KMS-11 (cell line): ENCODE measurements around the gene ASCL2.

Experiments
- H2AFZ ChIP-seq: fragments of 200-600 bp; sonication (generic); 2 replicates; pipeline ENCODE4 v1.6.1; 2016; ENCODE audit warnings: antibody characterized with exemption, mixed run types, low read depth
- H3K27ac ChIP-seq: fragments of 200-600 bp; sonication (generic); 2 replicates; pipeline ENCODE4 v1.6.1; 2016; ENCODE audit warnings: mild to moderate bottlenecking, mixed run types
- H3K27me3 ChIP-seq: fragments of 200-600 bp; sonication (generic); 2 replicates; pipeline ENCODE4 v1.6.1; 2017; ENCODE audit warnings: mild to moderate bottlenecking, low read depth, mixed run types, moderate library complexity; ENCODE audit not compliant: insufficient read depth
- H3K36me3 ChIP-seq: fragments of 200-600 bp; sonication (generic); 2 replicates; pipeline ENCODE4 v1.6.1; 2017; ENCODE audit warnings: mild to moderate bottlenecking, mixed run types; ENCODE audit not compliant: insufficient read depth
- H3K4me1 ChIP-seq: fragments of 200-600 bp; sonication (generic); 2 replicates; pipeline ENCODE4 v1.6.1; 2016; ENCODE audit warnings: mild to moderate bottlenecking, low read depth, mixed run types; ENCODE audit not compliant: poor library complexity, severe bottlenecking
- H3K4me2 ChIP-seq: fragments of 200-600 bp; sonication (generic); 2 replicates; pipeline ENCODE4 v1.7.0; 2016; ENCODE audit warnings: mild to moderate bottlenecking, mixed run types
- H3K4me3 ChIP-seq: fragments of 200-600 bp; sonication (generic); IDR thresholded peaks from 2 replicates; pipeline ENCODE4 v1.6.1; 2017; ENCODE audit warnings: low read depth, low read length, mixed read lengths; ENCODE audit not compliant: insufficient read depth
- H3K79me2 ChIP-seq: fragments of 200-600 bp; sonication (generic); 2 replicates; pipeline ENCODE4 v1.6.1; 2016; ENCODE audit warnings: low read depth, mixed run types; ENCODE audit not compliant: insufficient read depth
- H3K9ac ChIP-seq: fragments of 200-600 bp; sonication (generic); 2 replicates; pipeline ENCODE4 v1.6.1; 2016; ENCODE audit warnings: mild to moderate bottlenecking, mixed run types
- H4K20me1 ChIP-seq: fragments of 200-600 bp; sonication (generic); 2 replicates; pipeline ENCODE4 v1.6.1; 2016; ENCODE audit warnings: mild to moderate bottlenecking, mixed run types; ENCODE audit not compliant: insufficient read depth
- TF ChIP-seq, protein P1 (sequence below): fragments of 200-600 bp; sonication (generic); conservative IDR thresholded peaks from 2 replicates; pipeline ENCODE4 v1.6.1; 2017; ENCODE audit warnings: low read depth, mild to moderate bottlenecking, antibody characterized with exemption, low read length, moderate library complexity, mixed read lengths

Gene ASCL2

DNA sequence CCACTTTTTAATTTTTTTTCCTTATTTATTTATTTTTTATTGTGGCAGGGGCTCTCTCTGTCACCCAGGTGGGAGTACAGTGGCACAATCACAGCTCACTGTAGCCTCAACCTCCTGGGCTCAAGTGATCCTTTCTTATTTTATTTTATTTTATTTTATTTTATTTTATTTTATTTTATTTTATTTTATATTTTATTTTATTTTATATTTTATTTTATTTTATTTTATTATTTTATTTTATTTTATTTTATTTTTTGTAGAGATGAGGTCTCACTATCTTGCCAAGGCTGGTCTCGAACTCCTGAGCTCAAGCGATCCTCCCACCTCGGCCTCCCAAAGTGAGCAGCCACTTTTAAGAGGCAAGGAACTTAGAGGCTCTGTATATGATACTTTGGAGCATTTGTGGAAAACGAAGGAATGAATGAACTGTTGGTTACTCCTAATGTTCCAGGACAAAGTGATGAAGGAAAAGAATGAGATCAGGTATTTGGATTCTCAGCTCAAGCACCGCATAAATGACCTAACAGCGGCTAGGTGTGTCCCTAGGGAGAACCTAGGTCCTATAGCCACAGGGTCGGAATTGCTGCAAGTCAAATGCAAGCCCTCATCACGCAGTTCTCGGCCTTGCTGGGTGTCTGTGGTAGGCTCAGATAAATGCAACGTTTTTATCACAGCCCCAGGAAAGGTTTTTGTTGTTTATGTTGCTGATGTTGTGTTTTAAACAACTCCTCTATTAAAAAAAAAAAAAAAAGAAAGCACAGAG is 36.5 kb downstream of the ASCL2 start:
- Histone ChIP-seq H3K27ac (no peak overlapping the region), H3K4me2 (no peak overlapping the region), H3K36me3 (no peaks in the 10 kb centered on the region), H2AFZ (no peak overlapping the region), H4K20me1 (no peaks in the 10 kb centered on the region), H3K79me2 (no peaks in the 10 kb centered on the region), H3K4me3 (no peak overlapping the region), H3K9ac (no peak overlapping the region), H3K4me1 (no peaks in the 10 kb centered on the region), H3K27me3 (peaks cover 61% of the 10 kb centered on the region; the same call in 1 of the 2 replicates)
- TF ChIP-seq, protein P1, sequence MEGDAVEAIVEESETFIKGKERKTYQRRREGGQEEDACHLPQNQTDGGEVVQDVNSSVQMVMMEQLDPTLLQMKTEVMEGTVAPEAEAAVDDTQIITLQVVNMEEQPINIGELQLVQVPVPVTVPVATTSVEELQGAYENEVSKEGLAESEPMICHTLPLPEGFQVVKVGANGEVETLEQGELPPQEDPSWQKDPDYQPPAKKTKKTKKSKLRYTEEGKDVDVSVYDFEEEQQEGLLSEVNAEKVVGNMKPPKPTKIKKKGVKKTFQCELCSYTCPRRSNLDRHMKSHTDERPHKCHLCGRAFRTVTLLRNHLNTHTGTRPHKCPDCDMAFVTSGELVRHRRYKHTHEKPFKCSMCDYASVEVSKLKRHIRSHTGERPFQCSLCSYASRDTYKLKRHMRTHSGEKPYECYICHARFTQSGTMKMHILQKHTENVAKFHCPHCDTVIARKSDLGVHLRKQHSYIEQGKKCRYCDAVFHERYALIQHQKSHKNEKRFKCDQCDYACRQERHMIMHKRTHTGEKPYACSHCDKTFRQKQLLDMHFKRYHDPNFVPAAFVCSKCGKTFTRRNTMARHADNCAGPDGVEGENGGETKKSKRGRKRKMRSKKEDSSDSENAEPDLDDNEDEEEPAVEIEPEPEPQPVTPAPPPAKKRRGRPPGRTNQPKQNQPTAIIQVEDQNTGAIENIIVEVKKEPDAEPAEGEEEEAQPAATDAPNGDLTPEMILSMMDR, result no peak

DNA sequence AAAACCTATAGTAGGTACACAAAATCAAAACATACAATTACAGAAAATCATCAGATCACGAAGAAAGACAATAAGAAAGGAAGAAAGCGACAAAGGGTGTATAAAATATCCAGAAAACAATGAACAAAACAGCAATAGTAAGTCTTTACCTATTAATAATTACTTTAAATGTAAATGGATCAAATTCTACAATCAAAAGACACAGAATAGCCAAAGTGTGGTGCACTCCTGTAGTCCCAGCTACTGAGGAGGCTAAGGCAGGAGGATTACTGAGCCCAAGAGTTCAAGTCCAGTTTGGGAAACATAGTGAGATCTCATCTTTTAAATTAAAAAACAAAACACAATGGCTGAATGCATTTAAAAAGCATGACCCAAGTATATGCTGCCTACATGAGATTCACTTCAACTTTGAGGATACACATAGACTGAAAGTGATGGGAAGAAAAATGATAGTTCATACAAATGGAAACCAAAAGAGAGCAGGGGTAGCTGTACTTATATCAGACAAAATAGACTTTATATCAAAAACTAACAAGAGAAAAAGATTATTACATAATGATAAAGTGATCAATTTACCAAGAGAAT is 40.6 kb downstream of the ASCL2 start:
- no peak overlapping the region for H3K27ac ChIP-seq
- H3K4me3 ChIP-seq, result no peak overlapping the region
- H3K4me1 ChIP-seq, result no peaks in the 10 kb centered on the region
- H3K4me2 ChIP-seq, result no peak overlapping the region
- TF ChIP-seq, protein P1, result no peak
- H3K27me3 ChIP-seq, result peaks cover 44% of the 10 kb centered on the region; the same call in 1 of the 2 replicates
- no peaks in the 10 kb centered on the region for H3K79me2 ChIP-seq
- H4K20me1 ChIP-seq, result no peaks in the 10 kb centered on the region
- H2AFZ ChIP-seq, result no peak overlapping the region
- no peak overlapping the region for H3K9ac ChIP-seq
- no peaks in the 10 kb centered on the region for H3K36me3 ChIP-seq

DNA sequence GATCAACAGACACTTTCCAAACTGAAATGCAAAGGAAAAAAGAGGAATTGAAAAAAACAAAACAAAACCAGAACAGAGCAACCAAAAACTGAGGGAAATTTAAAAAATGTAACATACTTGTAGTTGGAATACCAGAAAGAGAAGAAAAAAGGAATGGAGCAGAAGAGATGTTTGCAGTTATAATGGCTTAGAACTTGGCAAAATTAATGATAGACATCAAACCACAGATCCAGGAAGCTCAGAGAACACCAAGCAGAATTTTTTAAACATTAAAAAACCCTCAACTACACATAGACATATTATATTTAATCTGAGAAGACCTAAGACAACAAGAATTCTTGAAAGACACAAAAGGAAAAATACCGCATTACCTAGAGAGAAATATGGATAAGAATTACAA is 46.1 kb downstream of the ASCL2 start:
- no peak overlapping the region for H2AFZ ChIP-seq
- no peak overlapping the region for H3K4me3 ChIP-seq
- no peaks in the 10 kb centered on the region for H3K36me3 ChIP-seq
- H3K27ac ChIP-seq, result no peak overlapping the region
- no peaks in the 10 kb centered on the region for H3K4me1 ChIP-seq
- H3K79me2 ChIP-seq, result no peaks in the 10 kb centered on the region
- H4K20me1 ChIP-seq, result no peaks in the 10 kb centered on the region
- TF ChIP-seq, protein P1, result no peak
- peaks cover 23% of the 10 kb centered on the region; the same call in 1 of the 2 replicates for H3K27me3 ChIP-seq
- no peak overlapping the region for H3K9ac ChIP-seq
- H3K4me2 ChIP-seq, result no peak overlapping the region

DNA sequence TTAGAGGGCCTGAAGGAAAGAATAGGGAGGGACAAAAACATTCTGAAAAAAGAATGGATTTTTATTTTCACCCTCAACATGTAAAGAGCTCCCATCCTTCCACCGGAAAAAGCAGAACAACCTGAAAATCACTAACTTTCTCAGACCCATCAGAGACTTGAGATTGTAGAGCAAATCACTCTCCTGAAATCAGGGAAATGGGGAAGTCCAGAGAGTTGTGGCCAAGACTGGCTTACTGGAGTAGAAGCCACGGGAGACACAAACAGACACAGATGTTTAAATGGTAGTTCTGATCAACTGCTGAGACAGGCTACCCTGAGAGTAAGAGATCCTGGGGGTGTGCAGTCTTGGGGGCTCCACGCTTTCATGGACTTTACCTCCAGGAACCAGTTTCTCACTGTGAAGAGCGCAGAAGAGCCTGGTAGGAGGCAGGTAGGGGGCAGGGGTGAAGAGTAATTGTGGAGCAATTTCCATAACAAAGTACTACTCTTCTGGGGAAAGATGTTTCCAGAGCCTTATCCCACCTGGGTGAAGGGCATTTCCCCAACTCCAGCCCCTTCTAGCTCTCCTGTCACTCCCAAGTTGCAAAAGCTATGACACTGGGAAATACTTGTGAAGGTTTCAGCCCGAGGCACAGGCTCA is 47.1 kb downstream of the ASCL2 start:
- Histone ChIP-seq H3K79me2 (no peaks in the 10 kb centered on the region), H3K4me1 (no peaks in the 10 kb centered on the region), H2AFZ (no peak overlapping the region), H3K36me3 (no peaks in the 10 kb centered on the region), H3K27ac (no peak overlapping the region), H3K4me2 (no peak overlapping the region), H3K4me3 (no peak overlapping the region), H3K27me3 (peaks cover 25% of the 10 kb centered on the region; the same call in 1 of the 2 replicates), H4K20me1 (no peaks in the 10 kb centered on the region), H3K9ac (no peak overlapping the region)
- TF ChIP-seq, protein P1, result no peak
